ENCODE results near the gene BCO2.
A peak's percentile ranks its signal among the peaks of the same experiment; 100 is the strongest.

Gene BCO2

DNA sequence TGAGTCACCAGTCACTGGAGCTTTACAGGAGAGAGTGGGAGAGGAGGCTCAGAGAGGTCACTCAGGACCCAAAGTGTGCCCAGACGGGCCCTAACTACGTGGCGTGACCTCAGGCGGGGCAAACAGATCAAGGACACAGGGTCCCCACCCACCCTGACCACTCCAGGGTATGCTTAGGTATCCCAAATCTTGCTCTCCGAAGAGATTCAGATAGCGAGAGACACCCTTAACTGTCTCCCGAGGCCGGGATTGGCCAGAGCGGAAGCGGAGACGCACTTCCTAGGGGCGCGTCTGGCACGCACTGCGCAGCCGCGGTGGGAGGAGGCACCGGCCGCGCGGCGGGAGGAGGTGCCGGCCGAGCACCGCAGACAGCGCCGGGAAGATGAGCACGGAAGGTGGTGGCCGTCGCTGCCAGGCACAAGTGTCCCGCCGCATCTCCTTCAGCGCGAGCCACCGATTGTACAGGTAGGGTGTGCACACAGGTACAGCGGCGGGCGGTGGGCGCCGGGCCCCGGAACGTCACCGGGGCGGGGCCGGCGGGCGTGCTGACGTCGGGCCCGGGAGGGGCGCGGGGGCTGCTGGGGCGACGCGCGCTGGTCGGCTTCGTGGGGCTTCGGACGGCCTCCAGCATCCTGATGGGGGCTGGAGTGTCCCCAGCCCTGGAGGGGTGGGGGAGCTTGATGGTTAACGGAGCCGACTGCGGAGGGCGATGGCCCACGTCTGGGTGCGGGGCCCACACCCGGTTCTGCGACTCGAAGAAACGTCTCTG lies 50.9 kb downstream of the BCO2 start, which contains the start of gene PTS:
PTS (plus strand) TSS at position 367 of the 769 bp plus-strand sequence; CDS start at position 383, 16 bp downstream.
- TF ChIP-seq, protein P1, sequence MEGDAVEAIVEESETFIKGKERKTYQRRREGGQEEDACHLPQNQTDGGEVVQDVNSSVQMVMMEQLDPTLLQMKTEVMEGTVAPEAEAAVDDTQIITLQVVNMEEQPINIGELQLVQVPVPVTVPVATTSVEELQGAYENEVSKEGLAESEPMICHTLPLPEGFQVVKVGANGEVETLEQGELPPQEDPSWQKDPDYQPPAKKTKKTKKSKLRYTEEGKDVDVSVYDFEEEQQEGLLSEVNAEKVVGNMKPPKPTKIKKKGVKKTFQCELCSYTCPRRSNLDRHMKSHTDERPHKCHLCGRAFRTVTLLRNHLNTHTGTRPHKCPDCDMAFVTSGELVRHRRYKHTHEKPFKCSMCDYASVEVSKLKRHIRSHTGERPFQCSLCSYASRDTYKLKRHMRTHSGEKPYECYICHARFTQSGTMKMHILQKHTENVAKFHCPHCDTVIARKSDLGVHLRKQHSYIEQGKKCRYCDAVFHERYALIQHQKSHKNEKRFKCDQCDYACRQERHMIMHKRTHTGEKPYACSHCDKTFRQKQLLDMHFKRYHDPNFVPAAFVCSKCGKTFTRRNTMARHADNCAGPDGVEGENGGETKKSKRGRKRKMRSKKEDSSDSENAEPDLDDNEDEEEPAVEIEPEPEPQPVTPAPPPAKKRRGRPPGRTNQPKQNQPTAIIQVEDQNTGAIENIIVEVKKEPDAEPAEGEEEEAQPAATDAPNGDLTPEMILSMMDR (conservative IDR thresholded peaks at IDR 0.05): no peak
- no peak; the same call in none of the 2 replicates for TF ChIP-seq ZFX (IDR thresholded peaks at IDR 0.05)
- H3K27ac ChIP-seq: peak within 1 kb of the TSS; percentile 93

DNA sequence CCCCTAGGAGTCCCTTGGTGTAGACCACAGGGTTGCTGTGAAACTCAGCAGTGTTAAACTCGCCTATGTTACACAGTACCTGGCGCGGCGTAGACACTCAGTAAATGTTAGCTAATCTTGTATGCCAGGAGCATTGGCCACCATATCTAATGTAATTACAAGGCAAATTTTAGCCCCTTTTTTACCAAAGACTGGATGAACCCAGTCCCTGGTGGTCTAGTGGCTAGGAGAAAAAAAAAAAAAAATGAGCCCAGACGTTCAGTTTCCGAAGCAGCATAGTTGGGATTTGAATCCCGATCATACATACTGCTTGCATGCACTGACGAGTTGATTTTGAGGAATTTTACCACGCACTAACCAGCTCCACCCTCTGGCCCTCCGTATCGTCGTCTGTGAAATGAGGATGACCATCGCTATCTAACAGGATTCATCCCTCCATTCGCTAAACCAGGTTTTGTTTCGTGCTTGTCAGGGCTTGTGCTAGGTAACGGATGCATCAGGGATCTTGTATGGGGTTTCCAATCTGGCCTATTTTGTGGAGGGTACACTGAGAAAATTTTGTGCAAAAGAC lies 51.6 kb downstream of the BCO2 start:
- no peak for TF ChIP-seq ZFX (IDR thresholded peaks at IDR 0.05)
- TF ChIP-seq, protein P1 (conservative IDR thresholded peaks at IDR 0.05): no peak; the same call in 1 of the 2 replicates
- H3K27ac ChIP-seq: peak overlapping the region; percentile 93

DNA sequence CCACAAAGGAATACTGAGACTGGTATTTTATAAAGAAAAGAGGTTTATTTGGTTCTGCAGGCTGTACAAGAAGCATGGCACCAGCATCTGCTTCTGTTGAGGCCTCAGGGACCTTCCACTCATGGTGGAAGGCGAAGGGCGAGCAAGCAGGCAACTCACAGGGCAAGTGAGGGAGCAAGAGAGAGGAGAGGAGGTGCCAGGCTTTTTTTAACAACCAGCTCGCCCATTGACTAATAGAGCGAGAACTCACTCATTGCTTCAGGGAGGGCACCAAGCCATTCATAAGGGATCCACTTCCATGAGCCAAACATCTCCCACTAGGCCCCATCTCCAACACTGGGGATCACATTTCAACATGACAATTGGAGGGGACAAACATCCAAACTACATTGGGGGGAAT lies 52.2 kb downstream of the BCO2 start:
- no peak overlapping the region; the same call in 1 of the 2 replicates for H3K27ac ChIP-seq
- no peak for TF ChIP-seq ZFX (IDR thresholded peaks at IDR 0.05)
- TF ChIP-seq, protein P1 (conservative IDR thresholded peaks at IDR 0.05): no peak

DNA sequence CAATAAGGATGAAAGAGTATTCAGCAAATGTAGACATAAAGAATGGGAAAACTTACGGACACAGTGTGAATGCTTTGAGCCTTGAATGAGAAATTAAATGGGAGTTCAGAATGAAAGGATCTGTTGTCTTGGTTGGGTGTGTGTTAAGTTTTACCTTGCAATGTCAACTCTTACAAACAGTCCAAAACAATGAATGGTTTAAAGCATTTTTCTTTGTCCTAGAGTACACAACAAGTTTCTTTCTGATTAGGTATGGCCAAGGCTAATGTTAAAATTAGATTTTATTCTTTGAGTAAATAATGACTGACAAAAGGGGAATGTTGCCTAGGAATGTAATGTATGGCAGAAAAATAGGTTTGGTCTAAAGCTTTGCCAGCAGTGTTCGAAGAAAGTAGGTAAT lies 53.4 kb downstream of the BCO2 start:
- TF ChIP-seq, protein P1 (conservative IDR thresholded peaks at IDR 0.05): no peak
- no peak for TF ChIP-seq ZFX (IDR thresholded peaks at IDR 0.05)
- H3K27ac ChIP-seq: no peak overlapping the region

DNA sequence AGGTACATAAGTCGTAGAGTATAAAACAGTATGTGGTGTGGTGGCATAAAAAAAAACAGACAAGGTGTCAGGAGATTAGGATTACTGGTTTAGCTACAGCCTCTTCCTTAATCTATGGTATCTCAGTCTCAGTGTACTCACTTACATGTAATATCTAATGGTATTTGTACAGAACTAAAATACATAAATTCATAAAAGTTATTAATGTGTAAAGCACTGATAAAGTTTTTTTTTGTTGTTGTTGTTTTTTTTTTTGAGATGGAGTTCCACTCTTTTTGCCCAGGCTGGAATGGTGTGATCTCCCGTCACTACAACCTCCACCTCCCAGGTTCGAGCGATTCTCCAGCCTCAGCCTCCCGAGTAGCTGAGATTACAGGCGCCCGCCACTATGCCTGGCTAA lies 53.8 kb downstream of the BCO2 start:
- no peak overlapping the region for H3K27ac ChIP-seq
- TF ChIP-seq ZFX (IDR thresholded peaks at IDR 0.05): no peak

DNA sequence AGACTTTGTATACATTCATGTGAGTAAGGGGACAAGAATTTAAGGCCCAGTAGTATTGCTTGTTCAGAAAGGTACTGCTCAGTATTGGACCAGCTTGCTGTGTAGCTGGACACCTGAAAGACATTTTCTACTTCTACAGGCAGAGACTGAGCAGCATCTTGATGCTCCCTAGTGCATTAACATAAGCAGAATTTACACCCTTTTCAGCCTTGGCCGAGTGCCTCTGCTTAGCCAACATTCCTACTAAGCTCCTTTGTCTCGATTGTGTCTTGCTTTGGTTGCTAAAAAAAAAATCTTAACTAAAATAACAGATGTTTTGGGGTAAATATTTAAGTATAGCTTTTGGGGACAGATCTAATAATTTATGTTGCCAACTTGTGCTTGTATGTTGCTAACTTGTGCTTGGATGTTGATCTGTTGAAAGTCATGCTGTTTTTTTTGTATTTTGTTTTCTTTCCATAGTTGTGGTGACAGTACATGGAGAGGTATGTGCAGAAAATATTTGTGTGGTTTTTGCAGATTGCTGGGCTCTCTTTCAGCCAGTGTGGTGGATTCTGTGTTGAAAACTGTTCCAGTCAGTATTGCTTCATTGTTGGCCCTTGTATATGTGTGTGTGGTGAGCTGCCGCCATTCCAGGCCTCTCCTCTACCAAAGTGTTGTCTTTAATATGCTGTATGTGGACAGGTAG lies 54.6 kb downstream of the BCO2 start:
- TF ChIP-seq, protein P1 (conservative IDR thresholded peaks at IDR 0.05): no peak
- TF ChIP-seq ZFX (IDR thresholded peaks at IDR 0.05): no peak
- no peak overlapping the region for H3K27ac ChIP-seq

DNA sequence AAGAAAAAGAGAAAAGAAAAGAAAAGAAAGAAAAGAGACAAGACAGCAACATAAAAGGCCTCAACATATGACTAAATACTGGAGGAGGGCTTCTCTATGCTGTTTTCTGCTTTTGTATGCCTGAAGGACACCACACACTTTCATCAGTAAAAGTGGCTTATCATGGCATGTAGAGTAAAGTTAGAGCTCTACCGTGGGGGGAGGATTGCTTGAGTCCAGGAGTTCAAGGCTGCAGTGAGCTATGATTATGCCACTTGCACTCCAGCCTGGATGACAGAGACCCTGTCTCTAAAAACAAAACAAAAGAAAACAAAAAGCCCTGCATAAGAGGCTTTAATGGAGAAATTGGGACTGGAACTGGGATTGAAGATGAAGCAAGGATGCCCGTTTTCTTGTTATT lies 56.6 kb downstream of the BCO2 start:
- no peak for TF ChIP-seq ZFX (IDR thresholded peaks at IDR 0.05)
- no peak overlapping the region for H3K27ac ChIP-seq

DNA sequence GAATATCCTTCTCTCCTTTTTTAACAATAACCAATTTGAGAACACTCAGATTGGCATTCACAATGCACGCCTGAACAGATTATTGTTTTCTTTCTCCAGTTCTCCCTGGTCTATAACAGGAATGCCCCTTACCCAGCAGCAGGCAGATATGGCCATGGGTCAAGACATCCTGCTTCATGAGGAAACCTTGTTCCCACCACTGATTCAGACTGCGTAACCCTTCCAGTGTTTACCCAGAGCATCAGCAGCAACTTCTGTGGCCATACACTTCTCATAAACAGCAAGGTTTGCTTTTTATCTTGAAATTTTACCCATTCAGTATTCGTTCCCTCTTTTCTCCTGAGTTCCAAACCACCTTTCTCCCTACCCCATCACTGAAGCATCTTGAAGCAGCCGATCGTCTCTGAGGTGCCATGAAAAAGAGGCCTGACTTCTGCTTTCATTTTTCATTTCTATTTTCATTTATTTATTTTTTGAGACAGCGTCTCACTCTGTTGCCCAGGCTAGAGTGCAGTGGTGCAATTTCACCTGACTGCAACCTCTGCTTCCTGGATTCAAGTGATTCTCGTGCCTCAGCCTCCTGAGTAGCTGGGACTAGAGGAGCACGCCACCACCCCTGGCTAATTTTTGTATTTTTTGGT lies 60.6 kb downstream of the BCO2 start:
- no peak for TF ChIP-seq ZFX (IDR thresholded peaks at IDR 0.05)
- TF ChIP-seq, protein P1 (conservative IDR thresholded peaks at IDR 0.05): no peak
- no peak overlapping the region for H3K27ac ChIP-seq

All from C4-2B (cell line).